D721Med (cell line): ENCODE data around the gene ARPC1A.

Source experiments
- DNase-seq: peaks from one replicate; pipeline ENCODE4 v3.0.0; 2011; ENCODE audit warnings: low spot score; ENCODE audit not compliant: insufficient read length
- FAIRE-seq: peaks from 2 replicates; lab custom pipeline; 2011; peaks lifted over from hg19 to GRCh38; lab: Jason Lieb, UNC
- CTCF ChIP-seq: IDR thresholded peaks from 2 replicates; pipeline ENCODE4 v1.5.1; 2012; ENCODE audit warnings: mild to moderate bottlenecking, control low read depth; ENCODE audit not compliant: insufficient read depth; ENCODE audit errors: missing control alignments

ARPC1A gene

GRCh38 chr7:99292127-99292526 is 33.6 kb upstream of the ARPC1A start:
- TF ChIP-seq CTCF = no peak
- no peak for FAIRE-seq

GRCh38 chr7:99293167-99293566 is 32.5 kb upstream of the ARPC1A start:
- DNase-seq (no peak), FAIRE-seq (no peak)
- TF ChIP-seq CTCF = no peak

More at GRCh38 chr7:99292127-99292526, 33.6 kb upstream of the ARPC1A start:
- DNase-seq = no peak

- FAIRE-seq = no peak
- DNase-seq = no peak
- TF ChIP-seq CTCF = no peak
These were observed 32.0 kb upstream of the ARPC1A start for GRCh38 chr7:99293650-99294049.

- no peak for DNase-seq
- TF ChIP-seq CTCF = no peak
- FAIRE-seq = no peak
These were observed 29.2 kb upstream of the ARPC1A start for GRCh38 chr7:99296471-99296870.

- TF ChIP-seq CTCF = no peak
- FAIRE-seq (no peak), DNase-seq (no peak)
These were observed 24.2 kb upstream of the ARPC1A start for GRCh38 chr7:99301496-99301895.

- TF ChIP-seq CTCF = no peak
- FAIRE-seq (no peak), DNase-seq (no peak)
These were observed 20.0 kb upstream of the ARPC1A start for GRCh38 chr7:99305473-99306260.

- TF ChIP-seq CTCF = no peak
- FAIRE-seq = no peak
- no peak for DNase-seq
These were observed 17.1 kb upstream of the ARPC1A start for GRCh38 chr7:99308461-99309074.
